ENCODE data around the gene EPN2. TPM values are rescaled to one million over a fixed set of nuclear protein-coding genes. Genes with fewer than 3 reads are reported as not detected.
A peak's percentile ranks its signal among the peaks of the same experiment; 100 is the strongest.

EPN2 gene
- total RNA-seq, 2 experiments from 2014 or later: 11.9 to 12.3 TPM

DNA sequence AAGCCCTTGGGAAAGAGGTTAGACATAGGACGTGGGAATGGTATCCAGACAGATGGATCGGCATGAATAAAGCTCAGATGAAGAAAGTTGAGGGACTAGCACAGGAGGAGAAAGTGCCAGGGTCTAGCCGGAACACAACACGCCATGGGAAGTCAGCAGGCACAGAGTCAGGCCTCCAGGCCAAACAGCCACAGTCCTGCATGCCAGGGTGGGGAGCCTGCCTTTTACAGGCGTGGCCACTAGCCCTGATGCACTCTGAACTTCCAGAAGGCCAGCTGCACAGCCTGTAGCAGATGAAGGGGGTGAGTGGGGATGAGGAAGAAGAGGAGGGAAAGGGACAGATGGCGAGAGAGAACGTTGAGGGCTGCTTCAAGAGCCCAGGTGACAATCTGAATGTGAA lies 120.2 kb downstream of the EPN2 start:
- H3K4me3 Mint-ChIP-seq: no peak overlapping the region
- CTCF ChIA-PET: no interaction called here

DNA sequence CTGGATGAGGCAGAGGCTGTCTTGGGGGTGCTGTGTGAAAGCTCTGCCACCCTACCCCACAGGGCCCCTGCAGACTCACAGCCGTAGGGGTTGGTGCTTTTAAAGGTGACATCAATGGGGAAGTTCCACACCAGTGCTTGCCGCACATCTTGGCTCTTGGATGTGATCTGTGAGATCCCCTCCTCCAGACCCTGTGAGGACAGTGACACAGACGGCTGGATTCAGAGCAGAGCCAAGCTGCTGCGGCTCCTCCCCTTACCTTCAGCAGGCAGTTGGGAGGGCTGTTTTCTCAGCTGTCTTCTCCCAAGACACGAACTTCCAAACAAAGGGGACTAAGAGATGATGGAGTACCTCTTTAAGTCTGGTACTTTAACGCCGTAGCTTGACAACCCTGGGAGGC lies 120.6 kb downstream of the EPN2 start:
- Histone ChIP-seq H3K36me3 (ENCODE audit: insufficient read depth, low read length) (no peaks in the 10 kb centered on the region), H3K4me1 (ENCODE audit: insufficient read depth, low read length) (peaks cover 10% of the 10 kb centered on the region), H3K4me3 (ENCODE audit: low read length) (no peak overlapping the region), H3K27me3 (ENCODE audit: control insufficient read depth in 1 of 2, insufficient read depth in 2 of 2, low read length in 2 of 2) (peaks cover 0 to 3% of the 10 kb centered on the region in 2 experiments), H3K27ac (ENCODE audit: low read depth in 1 of 2, low read length in 2 of 2) (no peak overlapping the region), H3K9me3 (ENCODE audit: control insufficient read depth in 1 of 2, insufficient read depth in 1 of 2, low read length in 2 of 2) (no peaks in the 10 kb centered on the region)
- H3K27ac Mint-ChIP-seq: no peak overlapping the region
- H3K36me3 Mint-ChIP-seq (ENCODE audit: low read depth): no peaks in the 10 kb centered on the region
- H3K9me3 Mint-ChIP-seq: no peaks in the 10 kb centered on the region
- ChIA-PET CTCF (no interaction called here), POLR2A (no interaction called here)
- DNase-seq (peak in 2 of 14 experiments; percentile 5 to 26), ATAC-seq (ENCODE audit: poor library complexity) (no peak)
- H3K27me3 Mint-ChIP-seq: peaks cover 14% of the 10 kb centered on the region
- intact Hi-C loops (cut with DNase I, micrococcal nuclease): no loop called here
- no peak overlapping the region for H3K4me3 Mint-ChIP-seq
- peaks cover 11% of the 10 kb centered on the region for H3K4me1 Mint-ChIP-seq (ENCODE audit: low read depth)
- TF ChIP-seq, protein P1, sequence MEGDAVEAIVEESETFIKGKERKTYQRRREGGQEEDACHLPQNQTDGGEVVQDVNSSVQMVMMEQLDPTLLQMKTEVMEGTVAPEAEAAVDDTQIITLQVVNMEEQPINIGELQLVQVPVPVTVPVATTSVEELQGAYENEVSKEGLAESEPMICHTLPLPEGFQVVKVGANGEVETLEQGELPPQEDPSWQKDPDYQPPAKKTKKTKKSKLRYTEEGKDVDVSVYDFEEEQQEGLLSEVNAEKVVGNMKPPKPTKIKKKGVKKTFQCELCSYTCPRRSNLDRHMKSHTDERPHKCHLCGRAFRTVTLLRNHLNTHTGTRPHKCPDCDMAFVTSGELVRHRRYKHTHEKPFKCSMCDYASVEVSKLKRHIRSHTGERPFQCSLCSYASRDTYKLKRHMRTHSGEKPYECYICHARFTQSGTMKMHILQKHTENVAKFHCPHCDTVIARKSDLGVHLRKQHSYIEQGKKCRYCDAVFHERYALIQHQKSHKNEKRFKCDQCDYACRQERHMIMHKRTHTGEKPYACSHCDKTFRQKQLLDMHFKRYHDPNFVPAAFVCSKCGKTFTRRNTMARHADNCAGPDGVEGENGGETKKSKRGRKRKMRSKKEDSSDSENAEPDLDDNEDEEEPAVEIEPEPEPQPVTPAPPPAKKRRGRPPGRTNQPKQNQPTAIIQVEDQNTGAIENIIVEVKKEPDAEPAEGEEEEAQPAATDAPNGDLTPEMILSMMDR (IDR thresholded peaks at IDR 0.05): no peak

More for the DNA sequence above, 120.2 kb downstream of the EPN2 start:
- POLR2A ChIA-PET: no interaction called here
- Histone ChIP-seq H3K4me3 (ENCODE audit: low read length) (no peak overlapping the region), H3K4me1 (ENCODE audit: insufficient read depth, low read length) (peaks cover 8% of the 10 kb centered on the region), H3K27me3 (ENCODE audit: control insufficient read depth in 1 of 2, insufficient read depth in 2 of 2, low read length in 2 of 2) (peaks cover 0 to 3% of the 10 kb centered on the region in 2 experiments), H3K9me3 (ENCODE audit: control insufficient read depth in 1 of 2, insufficient read depth in 1 of 2, low read length in 2 of 2) (no peaks in the 10 kb centered on the region), H3K27ac (ENCODE audit: low read depth in 1 of 2, low read length in 2 of 2) (no peak overlapping the region), H3K36me3 (ENCODE audit: insufficient read depth, low read length) (no peaks in the 10 kb centered on the region)
- intact Hi-C loops (cut with DNase I, micrococcal nuclease): no loop called here
- TF ChIP-seq, protein P1 (IDR thresholded peaks at IDR 0.05): no peak
- Mint-ChIP-seq H3K9me3 (no peaks in the 10 kb centered on the region), H3K27me3 (peaks cover 14% of the 10 kb centered on the region), H3K4me1 (ENCODE audit: low read depth) (peaks cover 7% of the 10 kb centered on the region), H3K36me3 (ENCODE audit: low read depth) (no peaks in the 10 kb centered on the region), H3K27ac (no peak overlapping the region)
- no peak for ATAC-seq (ENCODE audit: poor library complexity)
- no peak for DNase-seq

DNA sequence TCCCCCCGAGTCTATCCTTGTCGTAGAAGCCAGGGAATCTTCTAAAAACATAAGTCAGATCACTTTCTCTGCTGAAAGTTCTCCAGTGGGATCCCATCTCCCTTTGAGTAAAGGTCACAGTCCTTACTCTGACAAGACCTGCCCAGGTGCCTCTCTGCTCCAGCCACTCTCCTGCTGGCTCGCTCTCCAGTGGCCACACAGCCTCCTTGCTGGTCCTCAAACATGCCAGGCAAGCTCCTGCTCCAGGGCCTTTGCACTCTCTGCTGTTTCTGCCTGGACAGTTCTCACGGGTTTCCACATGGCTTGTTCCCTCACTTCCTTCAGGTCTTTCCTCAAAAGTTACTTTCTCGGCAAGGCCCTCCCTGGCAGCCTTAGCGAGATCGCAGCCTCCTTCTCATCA lies 122.0 kb downstream of the EPN2 start:
- H3K36me3 ChIP-seq (ENCODE audit: insufficient read depth, low read length): no peaks in the 10 kb centered on the region
- TF ChIP-seq, protein P1 (IDR thresholded peaks at IDR 0.05): no peak
- no peaks in the 10 kb centered on the region for H3K9me3 ChIP-seq (ENCODE audit: control insufficient read depth in 1 of 2, insufficient read depth in 1 of 2, low read length in 2 of 2)
- peaks cover under 1 to 3% of the 10 kb centered on the region in 2 experiments for H3K27me3 ChIP-seq (ENCODE audit: control insufficient read depth in 1 of 2, insufficient read depth in 2 of 2, low read length in 2 of 2)
- POLR2A ChIA-PET: interaction anchor here (0.7 kb wide), 1 partner anchor 18 kb away, joined by 3 read pairs; no protein-coding TSS in a partner anchor
- Mint-ChIP-seq H3K27me3 (peaks cover 11% of the 10 kb centered on the region), H3K4me3 (peak overlapping the region; percentile 39), H3K27ac (no peak overlapping the region), H3K36me3 (ENCODE audit: low read depth) (no peaks in the 10 kb centered on the region), H3K4me1 (ENCODE audit: low read depth) (peaks cover 14% of the 10 kb centered on the region), H3K9me3 (no peaks in the 10 kb centered on the region)
- intact Hi-C loops (cut with DNase I, micrococcal nuclease): no loop called here
- ATAC-seq (ENCODE audit: poor library complexity): no peak
- H3K4me3 ChIP-seq (ENCODE audit: low read length): no peak overlapping the region
- no peak overlapping the region for H3K27ac ChIP-seq (ENCODE audit: low read depth in 1 of 2, low read length in 2 of 2)
- peaks cover 16% of the 10 kb centered on the region for H3K4me1 ChIP-seq (ENCODE audit: insufficient read depth, low read length)
- peak in 1 of 14 experiments; percentile 4 for DNase-seq
- CTCF ChIA-PET: interaction anchor here (1.5 kb wide), 1 partner anchor 21 kb away, joined by 3 read pairs; no protein-coding TSS in a partner anchor
